ENCODE data around the gene HCRTR2.
"Not testable (repeated sequence)": the region's sequence is repeated elsewhere in the genome, so short reads cannot be mapped to it uniquely, and the experiment has no call there.

HCRTR2 gene

GRCh38 chr6:55174211-55175026 is at the start of gene HCRTR2:
TSS of gene HCRTR2 (plus strand) at chr6:55174515. CDS start at chr6:55174588, 73 bp downstream.
- no peak for DNase-seq (ENCODE audit: low spot score)

DNA sequence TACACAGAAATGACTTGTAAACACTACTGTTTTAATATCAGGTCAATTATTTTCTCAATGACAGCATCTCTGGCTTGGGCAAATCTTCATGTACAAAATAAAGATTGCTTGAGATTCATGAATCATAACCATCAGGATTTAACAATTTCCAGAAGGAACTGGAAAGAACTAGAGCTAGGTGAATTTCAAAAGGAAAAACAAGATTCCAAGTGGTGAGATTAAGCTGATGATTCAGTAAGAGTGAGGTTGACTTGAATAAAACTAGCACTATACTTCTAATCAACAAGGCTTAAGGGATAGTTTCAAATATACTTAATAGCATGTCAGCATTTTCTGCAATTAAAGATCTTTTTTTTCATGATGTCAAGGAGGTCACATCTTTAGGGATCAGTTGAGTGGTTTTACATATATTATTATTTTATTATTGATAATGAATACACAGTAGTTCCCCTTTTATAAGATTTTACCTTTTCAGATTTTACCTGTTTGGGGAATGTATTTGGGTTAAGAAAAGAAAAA is 43.5 kb upstream of the HCRTR2 start:
- no peak for DNase-seq (ENCODE audit: low spot score)

GRCh38 chr6:55131616-55132015 is 42.7 kb upstream of the HCRTR2 start:
- no peak for DNase-seq (ENCODE audit: low spot score)

DNA sequence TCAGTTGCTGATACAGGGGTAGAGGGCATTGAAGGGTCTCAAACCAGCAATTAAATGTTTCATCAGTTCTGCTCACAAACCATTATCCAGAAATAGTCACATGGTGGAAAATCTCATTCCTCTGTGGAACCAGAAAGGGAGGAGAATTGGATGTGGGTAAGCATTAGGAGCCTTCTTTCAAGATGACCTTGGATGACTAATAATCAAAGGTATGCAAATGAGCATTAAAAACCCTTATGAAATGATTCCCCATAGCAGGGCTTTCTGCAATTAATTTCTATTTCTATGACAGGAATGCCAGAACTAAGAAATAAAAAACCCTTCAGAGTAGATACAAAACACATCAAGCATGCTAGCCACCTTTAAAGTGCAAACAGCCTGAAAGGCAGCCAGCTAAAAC is 37.4 kb upstream of the HCRTR2 start:
- DNase-seq (ENCODE audit: low spot score): no peak

DNA sequence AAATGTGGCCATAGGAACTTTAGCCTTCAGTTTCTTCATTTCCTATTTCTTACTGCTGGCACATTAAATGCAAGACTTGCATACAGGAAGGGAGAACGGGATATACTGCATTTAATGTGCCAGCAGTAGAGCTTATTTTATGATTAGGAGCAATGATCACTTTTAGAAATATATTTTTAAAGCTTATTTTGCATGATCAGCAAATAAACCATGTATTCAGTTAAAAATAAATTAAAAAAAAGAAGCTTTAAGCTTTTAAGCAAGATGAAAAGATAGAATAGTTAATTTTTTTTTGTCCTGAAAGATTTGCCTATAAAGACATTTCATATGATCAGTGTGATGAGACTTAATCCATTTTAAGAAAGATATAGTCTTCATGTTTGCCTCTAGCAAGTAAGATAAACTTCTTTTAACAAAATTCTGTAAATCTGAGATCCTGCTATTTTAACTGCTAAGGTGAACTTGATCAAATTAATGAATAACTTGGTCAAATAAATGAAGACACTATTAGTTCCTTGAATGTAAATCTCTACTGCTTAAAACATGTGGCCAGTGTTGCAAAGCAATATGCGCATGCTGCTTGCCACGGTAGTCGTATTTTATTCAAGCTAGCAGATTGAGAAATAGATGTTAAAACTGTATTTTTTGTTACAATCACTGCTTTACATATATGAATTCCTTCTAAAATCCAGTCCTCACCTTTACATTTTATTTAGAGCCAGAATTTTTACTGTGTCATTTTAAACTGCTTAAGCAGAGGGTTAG is 36.2 kb upstream of the HCRTR2 start:
- DNase-seq (ENCODE audit: low spot score): no peak

DNA sequence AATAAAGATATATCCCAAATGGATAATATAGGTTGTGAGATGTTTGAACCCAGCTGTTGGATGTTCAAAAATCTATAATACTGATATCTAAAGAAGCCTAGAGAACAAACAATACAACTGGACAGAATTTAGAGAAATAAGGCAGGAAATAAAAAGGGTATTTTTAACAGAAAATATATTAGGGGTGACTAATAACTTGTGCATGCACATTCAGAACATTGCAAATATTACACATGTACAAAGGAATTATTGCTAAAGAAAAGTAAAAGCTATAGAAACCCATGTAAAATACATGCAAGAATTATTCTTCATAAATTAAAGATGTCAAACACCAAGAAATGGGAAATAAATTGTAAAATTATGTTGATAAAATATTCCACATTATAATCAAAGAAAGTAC is 32.7 kb upstream of the HCRTR2 start:
- no peak for DNase-seq (ENCODE audit: low spot score)

- DNase-seq (ENCODE audit: low spot score): no peak
These were observed 31.7 kb upstream of the HCRTR2 start for GRCh38 chr6:55142610-55143009.

DNA sequence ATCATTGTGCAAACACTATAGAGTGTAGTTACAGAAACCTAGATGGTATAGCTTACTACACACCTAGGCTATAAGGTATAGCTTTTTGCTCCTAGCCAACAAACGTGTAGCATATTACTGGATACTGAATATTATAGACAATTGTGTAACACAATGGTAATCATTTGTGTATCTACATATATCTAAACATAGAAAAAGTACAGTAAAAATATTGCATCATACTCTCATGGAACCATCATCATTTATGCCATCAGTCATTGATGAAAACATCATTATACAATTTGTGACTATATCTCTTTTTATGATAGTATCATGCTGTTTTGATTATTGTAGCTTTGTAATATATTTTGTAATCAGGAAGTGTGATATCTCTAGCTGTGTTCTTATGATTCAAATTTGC is 21.0 kb upstream of the HCRTR2 start:
- DNase-seq (ENCODE audit: low spot score): no peak

DNA sequence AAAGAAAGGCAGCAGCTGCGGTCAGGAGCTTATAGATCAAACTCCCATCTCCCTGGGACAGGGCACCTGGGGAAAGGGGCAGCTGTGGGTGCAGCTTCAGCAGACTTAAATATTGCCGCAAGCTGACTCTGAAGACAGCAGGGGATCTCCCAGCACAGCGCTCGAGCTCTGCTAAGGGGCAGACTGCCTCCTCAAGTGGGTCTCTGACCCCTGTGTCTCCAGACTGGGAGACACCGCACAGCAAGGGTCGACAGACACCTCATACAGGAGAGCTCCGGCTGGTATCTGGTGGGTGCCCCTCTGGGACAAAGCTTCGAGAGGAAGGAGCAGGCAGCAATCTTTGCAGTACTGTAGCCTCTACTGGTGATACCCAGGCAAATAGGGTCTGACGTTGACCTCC is 15.5 kb upstream of the HCRTR2 start:
- not testable (repeated sequence) for DNase-seq (ENCODE audit: low spot score)

DNA sequence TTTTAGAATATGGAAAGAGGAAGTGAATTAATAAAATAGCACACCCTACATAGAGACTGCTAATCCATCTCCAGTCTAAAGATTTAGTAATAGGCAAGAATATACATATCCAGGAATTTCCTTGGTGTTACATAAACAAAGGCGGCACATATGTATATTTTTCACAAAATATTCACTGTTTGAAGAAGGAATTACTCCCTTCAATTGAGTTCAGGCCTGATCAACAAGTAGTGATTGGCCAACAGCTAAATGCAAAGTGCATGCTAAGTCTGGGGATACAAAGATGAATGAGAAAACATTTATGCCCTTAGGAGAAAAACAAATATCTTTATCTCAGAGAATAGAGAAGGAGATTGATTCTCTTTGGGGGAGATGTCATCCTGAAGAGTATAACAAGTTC is 6.5 kb upstream of the HCRTR2 start:
- DNase-seq (ENCODE audit: low spot score): no peak

GRCh38 chr6:55175078-55176049 is 1.0 kb downstream of the HCRTR2 start:
- DNase-seq (ENCODE audit: low spot score): no peak

- DNase-seq (ENCODE audit: low spot score): no peak
These were observed 2.6 kb downstream of the HCRTR2 start for GRCh38 chr6:55176958-55177357.

GRCh38 chr6:55180258-55180657 is 5.9 kb downstream of the HCRTR2 start:
- DNase-seq (ENCODE audit: low spot score): no peak

- no peak for DNase-seq (ENCODE audit: low spot score)
These were observed 7.8 kb downstream of the HCRTR2 start for GRCh38 chr6:55182016-55182650.

GRCh38 chr6:55184782-55185530 is 10.6 kb downstream of the HCRTR2 start:
- no peak for DNase-seq (ENCODE audit: low spot score)

DNA sequence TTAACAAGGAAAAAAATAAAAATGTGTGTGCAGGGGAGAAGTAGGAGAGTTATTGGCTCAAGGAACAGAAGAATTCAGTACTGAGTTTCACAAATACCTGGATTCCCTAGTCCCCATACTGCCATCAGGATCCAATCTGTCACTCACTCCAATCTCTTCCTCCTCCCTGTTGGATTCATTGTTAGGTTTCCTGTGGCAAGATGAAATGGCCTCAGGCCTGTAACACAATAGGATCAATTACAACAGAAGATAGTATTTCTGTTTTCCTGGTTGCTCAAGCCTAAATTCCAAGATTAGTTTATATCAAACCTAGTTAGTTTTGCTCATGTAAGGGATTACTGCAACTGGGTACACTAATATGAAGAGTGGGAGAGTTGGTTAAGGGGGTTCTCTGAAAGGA is 24.4 kb downstream of the HCRTR2 start:
- DNase-seq (ENCODE audit: low spot score): no peak

DNA sequence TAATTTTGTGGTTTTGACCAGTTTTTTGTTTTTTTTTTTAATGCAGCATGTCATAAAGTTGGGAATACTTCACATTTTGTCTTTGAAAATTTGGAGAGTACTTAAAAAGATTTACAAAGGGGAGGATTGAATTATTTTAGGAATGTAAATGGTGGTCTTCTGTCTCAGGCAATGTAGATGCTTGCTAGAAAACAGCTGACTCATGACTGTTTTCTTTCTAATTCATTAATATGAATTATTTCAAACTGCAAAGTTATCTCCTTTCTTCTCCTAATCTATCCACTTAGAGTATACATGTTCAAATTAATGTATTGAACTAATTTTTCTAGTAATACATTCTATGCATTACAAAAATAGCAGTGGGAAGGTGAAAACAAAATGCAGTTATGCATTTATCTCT is 24.9 kb downstream of the HCRTR2 start:
- DNase-seq (ENCODE audit: low spot score): no peak

GRCh38 chr6:55208478-55209458 is 34.5 kb downstream of the HCRTR2 start:
- no peak for DNase-seq (ENCODE audit: low spot score)

DNA sequence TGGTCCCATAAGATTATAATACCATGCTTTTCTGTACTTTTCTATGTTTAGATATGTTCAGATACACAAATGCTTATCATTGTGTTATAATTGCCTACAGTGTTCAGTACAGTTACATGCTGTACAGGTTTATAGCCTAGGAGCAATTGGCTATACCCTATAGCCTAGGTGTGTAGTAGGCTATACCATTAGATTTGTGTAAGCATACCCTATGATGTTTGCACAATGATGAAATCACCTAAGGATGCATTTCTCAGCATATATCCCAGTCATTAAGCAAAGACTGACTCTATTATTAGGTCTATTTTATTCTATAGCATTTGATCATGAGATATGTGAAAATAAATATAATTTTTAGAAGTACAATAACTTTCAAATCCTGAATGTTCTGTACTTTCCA is 36.6 kb downstream of the HCRTR2 start:
- no peak for DNase-seq (ENCODE audit: low spot score)

- DNase-seq (ENCODE audit: low spot score): no peak
These were observed 37.8 kb downstream of the HCRTR2 start for GRCh38 chr6:55212156-55212555.
